Astrocyte (in vitro differentiated cells and primary cell): ENCODE data around the gene TAS1R1.

ENCODE experiments used
- CTCF ChIP-seq: IDR thresholded peaks from 2 replicates; pipeline ENCODE4 v1.5.1; 2011; ENCODE audit warnings: low read depth, mild to moderate bottlenecking, inconsistent platforms, low read length, moderate library complexity; ENCODE audit not compliant: insufficient read depth
- EZH2 ChIP-seq: IDR thresholded peaks from 2 replicates; pipeline ENCODE4 v1.6.1; 2012; ENCODE audit warnings: mild to moderate bottlenecking, low read length, inconsistent platforms; ENCODE audit not compliant: insufficient read depth

DNA sequence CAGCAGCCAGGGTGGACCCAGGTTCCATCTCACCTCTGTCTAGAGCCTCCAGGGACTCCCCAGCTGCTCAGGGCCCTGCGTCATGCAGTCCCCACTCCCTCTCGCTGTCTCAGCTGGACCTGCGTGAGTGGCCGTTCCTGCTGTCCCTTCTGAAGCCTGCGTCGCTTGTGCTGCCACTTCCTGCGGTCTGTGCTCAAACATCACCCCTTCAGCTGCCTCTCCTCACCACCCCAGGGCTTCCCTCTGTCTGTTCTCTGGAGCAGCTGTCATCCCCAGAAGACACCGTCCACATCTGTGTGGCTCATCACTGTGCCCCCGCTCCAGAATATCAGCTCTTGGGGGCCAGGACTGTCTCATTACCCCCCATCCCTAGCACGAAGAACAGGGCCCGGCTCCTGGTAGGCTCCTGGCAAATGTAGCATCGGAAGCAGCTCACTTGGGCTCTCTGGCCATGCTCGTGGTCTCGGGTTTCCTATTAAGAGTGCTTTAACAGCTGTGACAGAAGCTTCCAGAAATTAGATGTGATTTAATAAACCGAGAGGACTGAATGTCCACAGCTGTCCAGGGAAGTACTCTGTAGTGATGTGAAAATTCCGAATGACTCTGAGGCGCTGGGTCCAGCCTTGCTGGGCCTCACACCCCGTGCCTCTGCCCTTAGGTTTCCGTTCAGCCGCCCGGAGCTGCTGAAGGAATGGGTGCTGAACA lies 72.9 kb downstream of the TAS1R1 start:
- TF ChIP-seq CTCF (no peak), EZH2 (no peak)
